ENCODE data around the gene MRI1. TPM values are rescaled to one million over a fixed set of nuclear protein-coding genes. Genes with fewer than 3 reads are reported as not detected.

The MRI1 gene
- total RNA-seq, 1 donor = 33.7 TPM

DNA sequence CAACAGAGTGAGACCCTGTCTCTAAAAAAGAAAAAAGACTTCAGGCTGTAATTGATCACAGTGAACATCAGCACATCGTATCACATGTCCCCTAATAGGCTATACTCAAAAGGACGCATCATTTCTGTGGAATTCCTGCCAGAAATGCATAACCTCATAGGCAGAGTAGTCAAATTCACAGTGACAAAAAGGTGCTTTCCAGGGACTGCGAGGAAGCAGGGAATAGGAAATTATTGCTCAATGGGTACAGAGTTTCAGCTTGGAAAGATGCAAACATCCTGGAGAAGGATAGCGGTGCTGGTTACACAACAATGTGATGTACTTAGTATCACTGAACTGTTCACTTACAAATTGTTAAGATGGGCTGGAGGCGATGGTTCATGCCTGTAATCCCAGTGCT lies 41.1 kb upstream of the MRI1 start:
- H3K27ac ChIP-seq (ENCODE audit: low read depth, low read length) = no peak overlapping the region
- no peak for DNase-seq (ENCODE audit: insufficient read length, low spot score, missing footprints)
- peaks cover 5% of the 10 kb centered on the region for H3K4me1 ChIP-seq (ENCODE audit: insufficient read depth, low read length)
- no peak overlapping the region for H2AFZ ChIP-seq (ENCODE audit: low read length)
- H3K9me3 ChIP-seq (ENCODE audit: low read depth, low read length) = no peaks in the 10 kb centered on the region
- no peaks in the 10 kb centered on the region for H3K79me2 ChIP-seq (ENCODE audit: insufficient read depth, low read length)
- H3K4me2 ChIP-seq (ENCODE audit: insufficient read depth, low read length) = no peak overlapping the region
- TF ChIP-seq, protein P1, sequence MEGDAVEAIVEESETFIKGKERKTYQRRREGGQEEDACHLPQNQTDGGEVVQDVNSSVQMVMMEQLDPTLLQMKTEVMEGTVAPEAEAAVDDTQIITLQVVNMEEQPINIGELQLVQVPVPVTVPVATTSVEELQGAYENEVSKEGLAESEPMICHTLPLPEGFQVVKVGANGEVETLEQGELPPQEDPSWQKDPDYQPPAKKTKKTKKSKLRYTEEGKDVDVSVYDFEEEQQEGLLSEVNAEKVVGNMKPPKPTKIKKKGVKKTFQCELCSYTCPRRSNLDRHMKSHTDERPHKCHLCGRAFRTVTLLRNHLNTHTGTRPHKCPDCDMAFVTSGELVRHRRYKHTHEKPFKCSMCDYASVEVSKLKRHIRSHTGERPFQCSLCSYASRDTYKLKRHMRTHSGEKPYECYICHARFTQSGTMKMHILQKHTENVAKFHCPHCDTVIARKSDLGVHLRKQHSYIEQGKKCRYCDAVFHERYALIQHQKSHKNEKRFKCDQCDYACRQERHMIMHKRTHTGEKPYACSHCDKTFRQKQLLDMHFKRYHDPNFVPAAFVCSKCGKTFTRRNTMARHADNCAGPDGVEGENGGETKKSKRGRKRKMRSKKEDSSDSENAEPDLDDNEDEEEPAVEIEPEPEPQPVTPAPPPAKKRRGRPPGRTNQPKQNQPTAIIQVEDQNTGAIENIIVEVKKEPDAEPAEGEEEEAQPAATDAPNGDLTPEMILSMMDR (IDR thresholded peaks at IDR 0.05; ENCODE audit: extremely low read depth, low read depth, low read length) = no peak
- peaks cover 2% of the 10 kb centered on the region for H3K27me3 ChIP-seq (ENCODE audit: insufficient read depth, low read length)
- no peak overlapping the region for H3K4me3 ChIP-seq (ENCODE audit: insufficient read depth, low read length)
- no peaks in the 10 kb centered on the region for H4K20me1 ChIP-seq (ENCODE audit: insufficient read depth, low read length)
- no peaks in the 10 kb centered on the region for H3K36me3 ChIP-seq (ENCODE audit: insufficient read depth, low read length)

DNA sequence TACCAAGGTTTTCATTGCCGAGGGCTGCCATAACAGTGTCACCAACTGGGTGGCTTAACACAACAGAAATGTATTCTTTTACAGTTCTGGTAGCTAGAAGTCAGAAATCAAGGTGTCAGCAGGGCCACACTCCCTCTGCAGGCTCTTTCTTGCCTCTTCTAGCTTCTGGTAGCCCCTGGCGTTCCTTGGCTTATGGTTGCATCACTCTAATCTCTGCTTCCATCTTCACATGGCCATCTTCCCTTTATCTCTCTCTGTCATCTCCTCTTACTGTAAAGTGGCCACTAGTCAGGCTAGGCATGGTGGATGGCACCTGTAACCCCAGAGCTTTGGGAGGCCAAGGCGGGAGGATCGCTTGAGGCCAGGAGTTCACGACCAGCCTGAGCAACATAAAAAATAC lies 38.0 kb upstream of the MRI1 start:
- no peak overlapping the region for H3K4me3 ChIP-seq (ENCODE audit: insufficient read depth, low read length)
- H3K9me3 ChIP-seq (ENCODE audit: low read depth, low read length) = no peaks in the 10 kb centered on the region
- peaks cover 20% of the 10 kb centered on the region for H3K4me1 ChIP-seq (ENCODE audit: insufficient read depth, low read length)
- no peaks in the 10 kb centered on the region for H4K20me1 ChIP-seq (ENCODE audit: insufficient read depth, low read length)
- peak; percentile 39 for DNase-seq (ENCODE audit: insufficient read length, low spot score, missing footprints)
- TF ChIP-seq, protein P1 (IDR thresholded peaks at IDR 0.05; ENCODE audit: extremely low read depth, low read depth, low read length) = no peak
- no peak overlapping the region for H3K4me2 ChIP-seq (ENCODE audit: insufficient read depth, low read length)
- H3K27me3 ChIP-seq (ENCODE audit: insufficient read depth, low read length) = peaks cover 2% of the 10 kb centered on the region
- no peak overlapping the region for H2AFZ ChIP-seq (ENCODE audit: low read length)
- no peaks in the 10 kb centered on the region for H3K36me3 ChIP-seq (ENCODE audit: insufficient read depth, low read length)
- no peaks in the 10 kb centered on the region for H3K79me2 ChIP-seq (ENCODE audit: insufficient read depth, low read length)
- no peak overlapping the region for H3K27ac ChIP-seq (ENCODE audit: low read depth, low read length)

DNA sequence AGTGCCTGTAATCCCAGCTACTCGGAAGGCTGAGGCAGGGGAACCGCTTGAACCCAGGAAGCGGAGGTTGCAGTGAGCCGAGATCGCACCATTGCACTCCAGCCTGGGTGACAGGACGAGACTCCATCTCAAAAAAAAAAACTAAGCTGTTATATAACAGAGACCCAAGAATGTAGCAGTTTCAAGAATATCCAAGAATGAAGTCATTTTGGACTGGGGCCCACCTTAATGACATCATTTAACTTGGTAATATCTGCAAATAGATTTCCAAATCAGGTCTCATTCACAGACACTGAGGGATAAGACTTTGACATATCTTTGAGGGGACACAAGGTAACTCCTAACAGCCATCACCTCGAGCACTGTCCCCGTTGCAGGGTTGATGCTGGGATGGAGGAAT lies 36.5 kb upstream of the MRI1 start:
- Histone ChIP-seq H2AFZ (ENCODE audit: low read length) (peak overlapping the region; percentile 65), H4K20me1 (ENCODE audit: insufficient read depth, low read length) (no peaks in the 10 kb centered on the region), H3K27ac (ENCODE audit: low read depth, low read length) (no peak overlapping the region), H3K4me1 (ENCODE audit: insufficient read depth, low read length) (peaks cover 28% of the 10 kb centered on the region), H3K27me3 (ENCODE audit: insufficient read depth, low read length) (peaks cover 2% of the 10 kb centered on the region), H3K36me3 (ENCODE audit: insufficient read depth, low read length) (no peaks in the 10 kb centered on the region), H3K4me3 (ENCODE audit: insufficient read depth, low read length) (no peak overlapping the region), H3K4me2 (ENCODE audit: insufficient read depth, low read length) (no peak overlapping the region), H3K9me3 (ENCODE audit: low read depth, low read length) (no peaks in the 10 kb centered on the region), H3K79me2 (ENCODE audit: insufficient read depth, low read length) (peaks cover 6% of the 10 kb centered on the region)
- TF ChIP-seq, protein P1 (IDR thresholded peaks at IDR 0.05; ENCODE audit: extremely low read depth, low read depth, low read length) = no peak
- peak; percentile 52 for DNase-seq (ENCODE audit: insufficient read length, low spot score, missing footprints)

DNA sequence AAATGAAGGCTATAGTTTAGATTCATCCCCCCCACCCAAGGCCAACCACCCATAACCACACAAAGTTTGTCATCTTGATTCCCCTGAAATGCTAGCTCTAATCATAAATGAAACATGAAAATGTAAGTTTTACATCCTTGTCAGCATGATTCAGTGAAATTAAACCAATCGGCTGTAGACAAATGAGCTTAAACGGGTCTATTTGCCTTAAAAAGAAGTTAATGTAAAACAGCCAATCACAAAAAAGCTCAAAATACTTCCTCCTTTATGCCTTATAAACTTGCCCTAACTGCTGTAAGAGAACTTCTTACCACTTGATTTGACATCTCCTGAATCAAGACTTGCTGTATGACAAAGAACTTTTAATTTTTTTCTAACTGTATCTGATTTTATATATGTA lies 34.5 kb upstream of the MRI1 start:
- Histone ChIP-seq H3K79me2 (ENCODE audit: insufficient read depth, low read length) (peaks cover 6% of the 10 kb centered on the region), H3K4me3 (ENCODE audit: insufficient read depth, low read length) (no peak overlapping the region), H2AFZ (ENCODE audit: low read length) (peak overlapping the region; percentile 69), H3K36me3 (ENCODE audit: insufficient read depth, low read length) (no peaks in the 10 kb centered on the region), H4K20me1 (ENCODE audit: insufficient read depth, low read length) (no peaks in the 10 kb centered on the region), H3K27me3 (ENCODE audit: insufficient read depth, low read length) (no peaks in the 10 kb centered on the region), H3K27ac (ENCODE audit: low read depth, low read length) (peak overlapping the region; percentile 98), H3K9me3 (ENCODE audit: low read depth, low read length) (no peaks in the 10 kb centered on the region), H3K4me1 (ENCODE audit: insufficient read depth, low read length) (peaks cover 28% of the 10 kb centered on the region), H3K4me2 (ENCODE audit: insufficient read depth, low read length) (no peak overlapping the region)
- TF ChIP-seq, protein P1 (IDR thresholded peaks at IDR 0.05; ENCODE audit: extremely low read depth, low read depth, low read length) = no peak
- peak; percentile 81 for DNase-seq (ENCODE audit: insufficient read length, low spot score, missing footprints)
